Thymus (tissue), 11 donors: Measurements from ENCODE around the gene LRRC47. TPM values are rescaled to one million over a fixed set of nuclear protein-coding genes. Genes with fewer than 3 reads are reported as not detected.

ENCODE experiments used
- DNase-seq, 9 donors: peaks; one replicate each; pipeline ENCODE4 v3.0.0-alpha.2; 2013; ENCODE audit warnings: low spot score in 9 of 9, low read depth in 6 of 9, missing footprints in 1 of 9
- H3K27ac ChIP-seq, 2 donors: one replicate each; pipeline ENCODE4 v1.5.1; 2013; ENCODE audit warnings: control low read depth in 1 of 2, low read depth in 1 of 2, low read length in 1 of 2, mild to moderate bottlenecking in 1 of 2, moderate library complexity in 1 of 2
- H3K27me3 ChIP-seq, 2 donors: one replicate each; pipeline ENCODE4 v1.5.1; 2013; ENCODE audit warnings: low read length in 1 of 2; ENCODE audit not compliant: control insufficient read depth in 2 of 2, insufficient read depth in 1 of 2
- H3K36me3 ChIP-seq, 2 donors: one replicate each; pipeline ENCODE4 v1.5.1; 2013; ENCODE audit warnings: low read length in 1 of 2, mild to moderate bottlenecking in 1 of 2, moderate library complexity in 1 of 2; ENCODE audit not compliant: control insufficient read depth in 2 of 2, insufficient read depth in 2 of 2
- H3K4me1 ChIP-seq, 2 donors: one replicate each; pipeline ENCODE4 v1.5.1; 2013; ENCODE audit warnings: low read length in 2 of 2; ENCODE audit not compliant: control insufficient read depth in 2 of 2, insufficient read depth in 2 of 2
- H3K4me3 ChIP-seq, 2 donors: one replicate each; pipeline ENCODE4 v1.5.1; 2013; ENCODE audit warnings: low read length in 2 of 2, control low read depth in 1 of 2, mild to moderate bottlenecking in 1 of 2
- H3K9me3 ChIP-seq, 2 donors: one replicate each; pipeline ENCODE4 v1.5.1; 2013; ENCODE audit warnings: low read length in 1 of 2, mild to moderate bottlenecking in 1 of 2; ENCODE audit not compliant: control insufficient read depth in 2 of 2, insufficient read depth in 1 of 2
- WGBS: extraction: QIAGEN DNeasy Blood & Tissue Kit; methylation state at CpG from one replicate; pipeline ENCODE4 v1.1.7; 2013; 5-methylcytosine and 5-hydroxymethylcytosine counted together
- polyA plus RNA-seq: library from polyadenylated mRNA; stranded (reverse); fragments of 200-250 nt; gene quantifications from one replicate; pipeline ENCODE4 v1.2.3, GENCODE V29; 2013
- total RNA-seq: library from RNA; stranded (reverse); fragments of 120-200 nt; gene quantifications from one replicate; pipeline ENCODE4 v1.2.4, GENCODE V29; 2013
- donor health status: healthy.

LRRC47 gene
- total and polyA plus RNA-seq, 2 donors = 20.6 to 30.6 TPM

GRCh38 chr1:3762873-3763228 lies 33.4 kb downstream of the LRRC47 start:
- DNase-seq = no peak
- Histone ChIP-seq H3K9me3 (no peaks in the 10 kb centered on the region), H3K27ac (no peak overlapping the region), H3K4me3 (no peak overlapping the region), H3K4me1 (no peaks in the 10 kb centered on the region), H3K36me3 (no peaks in the 10 kb centered on the region), H3K27me3 (peaks cover 0 to 2% of the 10 kb centered on the region in 2 donors)
- 88% methylated on average over 12 of the region's 12 CpGs for WGBS

GRCh38 chr1:3762151-3762872 lies 34.0 kb downstream of the LRRC47 start:
- H3K36me3 ChIP-seq = no peaks in the 10 kb centered on the region
- peaks cover 0 to 2% of the 10 kb centered on the region in 2 donors for H3K27me3 ChIP-seq
- H3K4me1 ChIP-seq = no peaks in the 10 kb centered on the region
- 91% methylated on average over 15 of the region's 15 CpGs for WGBS
- H3K27ac ChIP-seq = no peak overlapping the region
- H3K9me3 ChIP-seq = no peaks in the 10 kb centered on the region
- no peak overlapping the region for H3K4me3 ChIP-seq
- no peak for DNase-seq

- 91% methylated on average over 17 of the region's 17 CpGs for WGBS
- no peak overlapping the region for H3K4me3 ChIP-seq
- no peak overlapping the region for H3K27ac ChIP-seq
- no peaks in the 10 kb centered on the region for H3K9me3 ChIP-seq
- no peak for DNase-seq
- H3K27me3 ChIP-seq = peaks cover 0 to 2% of the 10 kb centered on the region in 2 donors
- H3K4me1 ChIP-seq = no peaks in the 10 kb centered on the region
- H3K36me3 ChIP-seq = no peaks in the 10 kb centered on the region
Measured at GRCh38 chr1:3761296-3762010, 34.8 kb downstream of the LRRC47 start.

- no peak for DNase-seq
- Histone ChIP-seq H3K36me3 (no peaks in the 10 kb centered on the region), H3K27ac (no peak overlapping the region), H3K4me1 (no peaks in the 10 kb centered on the region), H3K4me3 (no peak overlapping the region), H3K27me3 (peaks cover 0 to 2% of the 10 kb centered on the region in 2 donors), H3K9me3 (no peaks in the 10 kb centered on the region)
- WGBS = 74% methylated on average over 6 of the region's 6 CpGs
Measured at GRCh38 chr1:3759796-3760195, 36.5 kb downstream of the LRRC47 start.

- Histone ChIP-seq H3K27me3 (peaks cover 0 to 2% of the 10 kb centered on the region in 2 donors), H3K4me3 (no peak overlapping the region), H3K27ac (no peak overlapping the region), H3K36me3 (no peaks in the 10 kb centered on the region), H3K9me3 (no peaks in the 10 kb centered on the region), H3K4me1 (no peaks in the 10 kb centered on the region)
- no peak for DNase-seq
- 91% methylated on average over 6 of the region's 6 CpGs for WGBS
Measured at GRCh38 chr1:3759164-3759563, 37.1 kb downstream of the LRRC47 start.

DNA sequence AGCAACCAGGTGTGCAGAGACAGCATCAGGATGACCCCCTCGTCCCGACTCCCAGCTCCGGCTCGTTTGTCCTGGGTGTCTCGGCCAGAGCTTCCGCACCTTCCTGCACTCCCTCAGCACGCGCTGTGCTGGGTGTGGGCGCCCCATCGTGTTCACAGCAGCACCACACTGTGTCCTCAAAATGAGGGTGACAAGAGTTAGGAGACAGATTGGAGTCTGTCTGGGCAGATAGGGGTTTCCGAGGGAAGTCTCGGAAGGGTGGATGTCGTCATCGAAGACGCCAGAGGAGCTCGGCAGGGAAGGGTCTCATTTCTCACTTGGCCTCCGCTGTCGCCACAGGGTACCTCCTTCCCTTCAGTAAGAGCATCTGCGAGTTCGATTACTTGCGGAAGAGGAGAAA lies 39.9 kb downstream of the LRRC47 start:
- WGBS = 88% methylated on average over 21 of the region's 21 CpGs
- no peaks in the 10 kb centered on the region for H3K9me3 ChIP-seq
- H3K27ac ChIP-seq = no peak overlapping the region
- H3K4me3 ChIP-seq = no peak overlapping the region
- no peaks in the 10 kb centered on the region for H3K4me1 ChIP-seq
- no peaks in the 10 kb centered on the region for H3K36me3 ChIP-seq
- no peak for DNase-seq
- H3K27me3 ChIP-seq = peaks cover 0 to 2% of the 10 kb centered on the region in 2 donors

DNA sequence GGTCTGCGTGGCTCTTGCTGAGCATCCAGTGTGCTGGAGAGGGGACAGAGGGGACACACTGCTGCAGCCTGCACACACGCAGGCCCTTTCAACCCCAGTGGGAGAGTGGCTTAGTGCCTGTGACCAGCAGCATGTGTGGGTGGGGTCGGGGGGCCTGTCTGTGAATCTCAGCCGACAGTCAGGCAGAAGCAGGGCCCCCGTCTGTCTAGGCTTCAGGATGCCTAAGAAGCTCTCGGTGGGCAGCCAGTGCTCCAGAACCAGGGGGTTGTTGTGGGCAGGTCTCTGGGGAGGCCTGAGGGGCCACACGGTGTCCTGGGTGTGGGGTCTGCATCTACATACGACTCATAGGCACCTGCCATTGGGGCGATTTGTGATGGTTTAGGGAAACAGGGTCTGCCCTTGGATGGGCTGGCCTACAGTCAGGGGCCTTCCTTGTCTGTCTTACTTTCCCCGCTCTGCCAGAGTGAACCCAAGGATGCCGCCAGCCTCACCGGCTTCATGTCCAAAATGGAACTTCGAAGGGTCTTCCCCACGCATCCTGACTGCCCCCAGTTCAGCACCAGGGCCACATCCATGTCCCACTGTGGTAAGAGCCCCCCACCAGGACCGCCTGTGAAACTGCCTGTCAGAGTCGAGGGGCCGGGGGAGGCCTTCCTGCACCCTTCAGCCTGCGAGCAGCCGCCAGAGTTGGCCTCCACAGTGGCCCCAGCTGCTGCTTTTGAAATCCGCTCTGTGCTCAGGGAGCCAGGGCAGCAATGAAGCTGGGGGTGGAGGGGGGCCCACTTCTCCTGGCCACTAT lies 42.4 kb downstream of the LRRC47 start:
- Histone ChIP-seq H3K9me3 (no peaks in the 10 kb centered on the region), H3K4me3 (no peak overlapping the region), H3K27ac (no peak overlapping the region), H3K4me1 (no peaks in the 10 kb centered on the region), H3K36me3 (no peaks in the 10 kb centered on the region), H3K27me3 (no peaks in the 10 kb centered on the region)
- no peak for DNase-seq
- 95% methylated on average over 20 of the region's 20 CpGs for WGBS

- no peak within 1 kb of the TSS for H3K27ac ChIP-seq
- H3K36me3 ChIP-seq = no peaks in the 10 kb centered on the region
- H3K9me3 ChIP-seq = no peaks in the 10 kb centered on the region
- H3K4me1 ChIP-seq = peaks cover 3 to 5% of the 10 kb centered on the region in 2 donors
- DNase-seq = no peak
- 94% methylated on average over 17 of the region's 17 CpGs for WGBS
- H3K27me3 ChIP-seq = no peaks in the 10 kb centered on the region
- H3K4me3 ChIP-seq = no peak within 1 kb of the TSS
Measured at GRCh38 chr1:3752400-3752945, 43.8 kb downstream of the LRRC47 start, which contains the start of gene CCDC27. CCDC27 (plus strand) TSS chr1:3752450; CDS start chr1:3752482, 32 bp downstream.
